SK-N-SH (cell line): ENCODE data around the gene METAP1.

Source experiments
- CTCF ChIP-seq: fragments of 200-600 bp; sonication (generic); IDR thresholded peaks from 2 replicates; pipeline ENCODE4 v1.6.1; 2017; ENCODE audit warnings: antibody characterized with exemption, mild to moderate bottlenecking, moderate library complexity
- EP300 ChIP-seq, 2 experiments: IDR thresholded peaks; 2 replicates each; pipeline versions ENCODE4 v1.4.0 to v1.6.1; 2012; ENCODE audit warnings: borderline replicate concordance in 1 of 2, low read depth in 1 of 2, low read length in 1 of 2
- EZH2phosphoT487 ChIP-seq: fragments of 200-600 bp; sonication (generic); IDR thresholded peaks from 2 replicates; pipeline ENCODE4 v1.6.1; 2017; ENCODE audit warnings: low read depth, mixed run types, mild to moderate bottlenecking, antibody characterized with exemption, moderate library complexity, borderline replicate concordance
- MEF2A ChIP-seq: IDR thresholded peaks from 2 replicates; pipeline ENCODE4 v1.4.0; 2012; ENCODE audit warnings: low read depth, borderline replicate concordance
- RAD21 ChIP-seq: IDR thresholded peaks from 2 replicates; pipeline ENCODE4 v1.6.1; 2012; ENCODE audit warnings: mild to moderate bottlenecking, low read length
- RCOR1 ChIP-seq: fragments of 150-350 bp; IDR thresholded peaks from 2 replicates; pipeline ENCODE4 v1.6.1; 2017; ENCODE audit warnings: antibody characterized with exemption, low read length
- RFX5 ChIP-seq: IDR thresholded peaks from 2 replicates; pipeline ENCODE4 v1.6.1; 2012; ENCODE audit warnings: mild to moderate bottlenecking, improper control_type of control experiment, low read length
- RXRA ChIP-seq: IDR thresholded peaks from 2 replicates; pipeline ENCODE4 v1.4.0; 2012; ENCODE audit warnings: low read depth, mild to moderate bottlenecking, borderline replicate concordance

GRCh38 chr4:99104153-99104552 lies 108.6 kb downstream of the METAP1 start:
- TF ChIP-seq CTCF = no peak
- TF ChIP-seq RAD21 = no peak
- TF ChIP-seq EZH2phosphoT487 = no peak
- no peak for TF ChIP-seq RFX5
- TF ChIP-seq EP300 (IDR thresholded peaks at IDR 0.05; ENCODE audit: borderline replicate concordance in 1 of 2, low read depth in 1 of 2, low read length in 1 of 2) = no peak
- TF ChIP-seq RCOR1 = no peak
- no peak for TF ChIP-seq MEF2A
- TF ChIP-seq RXRA = no peak
